HG03457 (cell line): ENCODE measurements around the gene TEX29.
A peak's percentile ranks its signal among the peaks of the same experiment; 100 is the strongest.

ENCODE experiments used
- ATAC-seq: cut with Tn5 transposase; IDR thresholded peaks from one replicate; pipeline ENCODE4 v1.9.1; 2021; ENCODE audit warnings: moderate number of reproducible peaks; ENCODE audit not compliant: unreplicated experiment

Gene TEX29

DNA sequence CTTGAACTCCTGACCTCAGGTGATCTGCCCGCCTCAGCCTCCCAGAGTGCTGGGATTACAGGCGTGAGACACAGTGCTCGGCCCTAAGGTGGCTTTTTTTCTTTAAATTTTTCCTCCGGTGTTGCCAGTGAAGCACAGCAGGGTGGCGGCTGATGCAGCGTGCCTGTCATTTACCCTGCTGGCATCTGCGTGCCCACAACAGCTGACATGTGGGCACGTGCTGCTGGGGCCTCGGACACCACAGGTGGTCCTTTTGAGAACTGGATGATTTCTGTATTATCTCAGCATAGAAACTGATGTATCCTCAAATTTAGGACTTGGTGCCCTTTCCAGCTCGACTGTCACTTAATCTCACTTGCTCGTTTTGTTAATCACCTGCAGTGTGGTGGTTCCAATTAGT lies 31.2 kb upstream of the TEX29 start:
- no peak for ATAC-seq

DNA sequence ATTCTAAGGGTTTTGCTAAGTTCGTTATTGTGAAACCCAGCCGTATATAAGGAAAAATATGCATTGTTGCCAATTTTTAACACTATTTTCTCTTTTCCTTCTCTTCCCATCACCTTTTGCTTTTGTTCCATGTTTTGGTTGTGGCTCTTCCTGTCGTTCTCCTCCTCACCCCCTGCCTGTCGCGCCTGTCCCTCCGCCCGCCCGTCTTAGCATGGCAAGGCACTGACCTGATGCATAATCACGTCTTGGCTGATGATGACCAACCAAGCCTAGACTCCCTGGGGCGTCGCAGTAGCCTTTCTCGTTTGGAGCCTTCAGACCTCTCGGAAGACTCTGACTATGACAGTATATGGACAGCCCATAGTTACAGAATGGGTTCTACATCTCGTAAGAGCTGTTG lies 28.5 kb upstream of the TEX29 start:
- ATAC-seq: no peak

DNA sequence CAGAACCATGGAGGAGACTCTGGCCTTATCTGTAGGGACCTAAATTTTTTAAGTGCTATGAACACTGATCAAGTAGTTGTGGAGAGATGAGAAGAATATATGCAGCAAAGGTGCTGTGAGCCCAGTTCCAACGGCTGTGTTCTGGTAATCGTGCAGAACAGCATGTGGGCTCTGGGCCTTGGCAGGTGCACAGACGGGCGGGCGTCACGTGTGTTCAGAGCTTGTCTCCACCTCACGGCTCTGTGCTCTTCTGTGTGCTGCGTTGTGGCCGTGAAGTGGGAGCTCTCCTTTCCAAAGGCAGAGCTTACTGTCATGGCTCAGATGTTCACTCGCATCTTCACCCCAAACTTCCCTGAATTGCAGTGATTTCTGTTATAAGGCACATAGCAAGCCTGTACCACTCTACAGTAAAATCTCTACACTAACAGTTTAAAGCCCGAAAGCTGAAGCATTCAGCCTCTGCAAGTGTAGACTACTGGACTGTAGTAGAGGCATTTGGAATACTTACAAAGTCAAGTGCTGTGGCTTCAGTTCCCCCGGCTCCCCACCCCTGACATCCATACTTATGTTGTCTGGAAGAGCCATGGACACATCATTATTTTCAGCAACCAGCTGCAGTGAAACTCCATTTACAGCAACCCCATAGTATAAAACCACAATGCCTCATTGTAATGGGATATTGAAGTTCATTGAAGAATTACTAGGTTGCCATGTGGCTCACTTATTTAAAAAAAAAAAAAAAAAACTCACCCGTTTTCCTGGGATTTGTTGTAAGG lies 27.5 kb upstream of the TEX29 start:
- ATAC-seq: no peak

DNA sequence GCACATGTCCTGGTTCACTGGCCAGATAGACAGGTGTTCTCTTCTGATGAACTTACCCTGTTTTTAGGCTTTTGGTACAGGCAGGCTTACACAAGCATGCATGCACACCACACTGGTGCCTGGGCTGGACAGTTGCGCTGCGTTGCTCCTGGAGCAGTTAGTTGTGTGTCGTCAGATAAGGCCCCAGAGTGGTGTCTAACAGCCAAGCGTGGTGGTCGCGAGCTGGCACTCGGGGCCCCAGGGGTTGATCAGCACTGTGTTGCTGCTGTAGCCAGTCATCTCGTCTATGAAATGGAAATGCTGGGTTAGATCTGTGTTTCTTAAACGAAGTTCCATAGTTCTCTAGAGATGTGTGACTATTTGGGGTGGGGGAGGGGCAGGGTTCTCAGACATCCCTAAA lies 24.6 kb upstream of the TEX29 start:
- ATAC-seq: no peak

DNA sequence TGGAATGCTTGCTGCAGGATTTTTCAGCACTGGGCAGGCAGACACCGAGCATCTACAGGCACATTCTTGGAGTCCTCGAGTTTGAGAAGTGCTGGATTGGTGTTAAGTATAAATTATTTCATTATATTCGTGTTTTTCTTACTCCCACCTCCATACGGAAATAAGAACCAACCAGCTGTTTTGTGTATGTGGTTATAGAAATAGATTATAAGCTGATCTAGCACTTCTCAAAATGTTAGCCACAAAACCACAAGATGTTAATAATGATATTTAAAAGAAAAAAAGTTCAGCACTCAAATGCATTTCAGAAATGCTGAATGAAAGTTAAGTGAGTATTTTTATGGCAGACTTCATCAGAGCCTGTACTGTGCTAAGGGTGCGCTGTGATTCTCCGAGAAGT lies 24.0 kb upstream of the TEX29 start:
- ATAC-seq: no peak

DNA sequence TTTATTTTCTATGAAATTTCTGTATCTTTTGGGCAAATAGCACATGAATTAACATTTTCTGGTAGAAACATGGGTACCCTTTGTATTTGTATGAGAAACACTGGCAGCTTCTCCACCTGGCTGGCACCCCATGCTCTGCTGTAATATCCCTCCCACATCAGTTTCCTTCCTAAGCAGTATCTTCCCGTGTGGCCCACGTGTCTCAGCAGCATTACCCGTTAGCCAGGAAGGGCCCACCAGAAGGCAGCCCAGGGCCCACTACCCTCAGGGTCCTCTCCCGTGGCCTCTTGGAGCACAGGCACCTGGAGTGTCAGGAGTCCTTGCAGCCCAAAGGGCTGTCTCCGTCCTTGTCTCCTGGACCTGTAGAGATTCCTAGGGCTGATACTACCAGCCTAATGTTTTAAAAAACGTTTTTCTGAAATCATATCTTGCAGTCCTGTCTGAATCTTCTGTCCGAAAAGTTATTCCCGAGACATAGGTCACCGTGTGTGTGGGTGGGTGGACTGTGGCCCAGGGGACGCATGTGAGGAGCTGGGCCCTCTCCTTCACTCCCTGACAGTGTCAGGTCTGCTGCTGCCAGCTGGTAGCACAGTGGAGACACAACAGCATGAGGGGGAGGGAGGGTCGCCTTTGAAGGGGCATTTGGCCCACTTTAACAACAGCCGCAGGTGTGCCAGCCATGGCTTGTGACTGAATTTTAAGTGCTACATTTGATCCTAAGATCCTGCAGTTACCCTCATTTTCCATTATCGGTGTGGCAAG lies 22.0 kb upstream of the TEX29 start:
- no peak for ATAC-seq

DNA sequence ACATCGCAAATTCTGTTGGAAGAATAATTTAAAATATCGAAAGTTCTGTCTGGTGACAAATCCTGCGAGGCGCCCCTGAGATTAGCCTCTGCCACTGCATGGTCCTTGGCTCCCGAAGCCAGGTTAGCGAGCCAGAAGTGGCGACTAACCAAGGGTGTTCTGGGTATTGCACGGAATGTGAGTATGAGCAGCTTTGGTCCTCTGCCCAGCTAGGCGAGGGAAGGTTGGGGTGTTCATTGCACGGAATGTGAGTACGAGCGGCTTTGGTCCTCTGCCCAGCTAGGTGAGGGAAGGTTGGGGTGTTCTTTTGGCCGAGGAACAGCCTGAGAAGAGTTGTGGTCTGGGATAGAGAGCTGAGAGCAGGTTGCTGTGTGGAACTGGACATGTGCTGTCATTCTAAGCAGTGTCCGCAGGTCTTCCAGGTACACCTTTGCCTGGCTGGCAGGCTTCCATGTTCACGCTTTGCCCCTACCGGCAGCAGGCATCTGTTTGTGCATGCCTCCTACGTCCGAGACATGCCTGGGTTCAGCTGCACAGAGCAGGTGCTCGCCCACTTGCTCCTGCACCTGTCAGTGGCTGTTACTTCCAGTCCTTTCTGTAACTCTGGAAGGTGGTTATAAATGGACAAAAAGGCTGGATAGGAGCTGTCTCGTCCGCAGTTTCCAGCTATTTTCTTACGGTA lies 18.3 kb upstream of the TEX29 start:
- no peak for ATAC-seq

DNA sequence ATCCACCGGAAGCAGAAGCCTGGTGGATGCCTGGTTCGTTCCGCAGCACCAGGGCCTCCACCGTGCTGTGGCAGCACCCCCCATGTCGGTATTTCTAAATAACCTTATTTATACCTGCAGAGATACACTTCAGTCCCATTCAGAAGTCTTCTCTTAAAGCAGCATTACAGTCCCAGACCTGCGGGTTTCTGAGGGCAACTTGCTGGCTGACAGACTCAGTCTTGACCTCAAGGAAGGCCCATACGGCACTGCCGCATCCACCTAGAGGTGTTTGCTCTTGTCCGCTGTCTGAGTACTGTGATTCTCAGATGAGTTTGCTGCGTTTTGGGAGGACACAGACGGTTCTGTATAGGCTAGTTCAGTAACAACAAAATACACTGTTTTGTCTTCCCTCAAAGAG lies 16.9 kb upstream of the TEX29 start:
- ATAC-seq: peak; percentile 3

DNA sequence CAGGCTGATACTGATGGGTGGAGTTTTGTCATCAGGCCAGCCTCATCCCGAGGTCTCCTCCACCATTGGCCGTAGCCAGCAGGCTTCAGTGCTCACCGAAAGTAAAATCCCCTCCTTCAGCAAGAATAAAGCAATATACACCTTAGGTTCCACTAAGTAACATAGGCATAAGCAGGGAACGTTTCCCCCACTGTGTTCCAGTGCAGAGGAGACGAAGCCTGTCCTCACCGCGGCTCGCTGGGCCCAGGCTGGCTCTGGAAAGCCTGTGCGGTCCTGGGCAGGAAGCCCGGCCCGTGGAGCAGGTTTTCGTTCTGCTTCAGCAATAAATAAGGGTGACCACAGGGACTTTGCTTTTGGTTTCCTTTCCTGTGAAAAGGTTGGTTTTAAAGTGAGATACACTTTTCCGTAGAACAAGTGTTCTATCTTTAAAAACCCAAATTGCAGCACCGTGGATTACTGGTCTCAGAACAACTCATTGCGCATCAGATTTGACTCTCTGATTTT lies 16.3 kb upstream of the TEX29 start:
- ATAC-seq: peak; percentile 95

DNA sequence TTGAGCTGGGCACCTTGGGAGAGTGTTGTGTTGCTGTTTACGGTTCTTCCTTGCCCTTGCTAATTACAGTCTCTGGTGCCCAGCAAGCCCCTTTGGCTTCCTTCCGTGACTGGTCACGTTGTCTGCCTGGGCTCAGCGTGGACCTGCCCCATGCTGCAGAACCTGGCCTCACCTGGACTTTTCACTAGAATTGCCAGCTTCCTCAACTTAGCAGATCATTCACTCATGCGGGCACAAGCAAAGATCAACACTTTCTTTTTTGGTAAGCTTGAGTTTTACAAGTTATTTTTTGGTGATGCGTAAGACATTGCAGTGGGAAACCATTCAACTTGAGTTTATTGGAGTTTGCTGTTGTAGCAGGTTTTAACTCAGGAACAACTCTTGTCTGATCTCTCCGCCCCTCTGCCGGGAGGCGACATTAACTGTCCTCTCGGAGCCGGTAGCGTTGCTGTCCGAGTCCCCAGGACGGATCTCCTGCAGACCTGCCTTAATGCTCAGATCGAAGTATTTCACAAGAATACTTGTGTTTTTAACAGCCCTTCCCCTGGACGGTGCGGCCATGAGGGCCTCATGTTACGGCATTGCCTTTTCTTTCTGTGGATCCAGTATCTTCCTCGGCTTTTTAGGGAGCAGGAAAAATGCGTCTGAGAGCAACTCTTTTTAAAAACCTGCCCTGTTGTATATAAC lies 15.7 kb upstream of the TEX29 start:
- peak; percentile 28 for ATAC-seq

DNA sequence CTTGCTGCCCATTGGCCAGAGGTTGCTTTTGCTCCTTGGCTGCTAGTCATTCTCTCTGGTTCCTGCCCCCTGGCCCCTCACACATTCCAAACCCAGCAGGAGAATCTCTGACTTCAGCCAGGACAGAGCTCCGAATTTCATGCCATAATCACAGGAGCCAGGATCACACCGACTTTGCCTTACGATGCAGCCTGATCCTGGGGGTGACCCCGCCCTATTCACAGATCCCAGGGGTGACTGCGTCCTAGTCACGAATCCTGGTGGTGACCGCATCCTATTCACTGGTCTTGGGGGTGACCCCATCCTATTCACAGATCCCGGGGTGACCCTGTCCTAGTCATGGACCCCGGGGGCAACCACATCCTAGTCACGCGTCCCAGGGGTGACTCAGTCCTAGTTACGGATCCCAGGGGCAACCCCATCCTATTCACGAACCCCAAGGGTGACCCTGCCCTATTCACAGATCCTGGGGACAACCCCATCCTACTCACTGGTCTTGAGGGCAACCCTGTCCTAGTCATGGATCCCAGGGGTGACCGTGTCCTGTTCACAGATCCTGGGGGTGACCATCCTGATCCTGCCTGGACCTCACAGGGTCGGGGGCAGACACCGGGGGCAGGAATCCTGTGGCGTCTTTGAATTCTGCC lies 7.4 kb upstream of the TEX29 start:
- no peak for ATAC-seq

DNA sequence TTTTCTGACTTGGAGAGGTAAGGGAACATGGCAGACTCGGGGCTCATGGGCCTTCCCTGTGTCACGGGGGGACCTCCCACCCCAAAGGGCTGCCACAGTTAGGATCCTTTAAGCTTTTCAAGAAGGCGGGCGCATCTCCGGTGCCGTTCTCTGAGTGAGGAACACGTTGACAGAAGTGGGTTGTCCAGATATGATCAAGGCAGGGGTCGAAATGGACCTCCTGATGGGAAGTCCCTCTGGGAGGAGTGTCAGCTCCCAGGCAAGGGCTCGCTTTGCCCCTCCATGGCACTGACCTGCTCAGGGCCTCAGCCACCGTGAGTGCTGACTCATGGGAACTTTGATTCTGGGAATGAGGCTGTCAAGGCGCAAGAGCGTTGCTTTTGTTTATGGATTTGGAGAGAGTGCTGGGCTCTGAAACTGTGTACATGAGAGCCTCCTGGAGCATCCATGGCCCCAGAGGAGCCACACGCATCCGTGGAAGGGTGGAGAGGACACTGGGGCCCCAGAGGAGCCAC lies 6.5 kb upstream of the TEX29 start:
- ATAC-seq: no peak

DNA sequence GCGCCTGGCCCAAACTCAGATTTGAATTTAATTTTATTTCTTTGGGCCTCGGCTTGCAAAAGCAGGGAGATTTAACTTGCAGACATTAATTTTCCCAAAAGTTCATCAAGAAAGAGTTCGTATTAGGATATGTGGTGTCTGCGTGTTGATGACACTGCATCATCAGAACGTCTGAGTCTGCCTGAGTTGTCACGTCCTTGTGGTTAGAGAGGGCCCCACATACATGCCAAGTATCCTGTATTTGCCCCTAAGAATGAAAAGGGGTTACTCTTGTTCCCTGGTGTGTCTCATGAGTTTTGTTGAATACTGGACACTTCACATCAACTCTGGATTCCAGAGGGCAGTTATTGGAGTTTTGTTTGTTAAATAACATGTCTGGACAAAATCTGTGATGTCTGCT lies 5.6 kb upstream of the TEX29 start:
- no peak for ATAC-seq

DNA sequence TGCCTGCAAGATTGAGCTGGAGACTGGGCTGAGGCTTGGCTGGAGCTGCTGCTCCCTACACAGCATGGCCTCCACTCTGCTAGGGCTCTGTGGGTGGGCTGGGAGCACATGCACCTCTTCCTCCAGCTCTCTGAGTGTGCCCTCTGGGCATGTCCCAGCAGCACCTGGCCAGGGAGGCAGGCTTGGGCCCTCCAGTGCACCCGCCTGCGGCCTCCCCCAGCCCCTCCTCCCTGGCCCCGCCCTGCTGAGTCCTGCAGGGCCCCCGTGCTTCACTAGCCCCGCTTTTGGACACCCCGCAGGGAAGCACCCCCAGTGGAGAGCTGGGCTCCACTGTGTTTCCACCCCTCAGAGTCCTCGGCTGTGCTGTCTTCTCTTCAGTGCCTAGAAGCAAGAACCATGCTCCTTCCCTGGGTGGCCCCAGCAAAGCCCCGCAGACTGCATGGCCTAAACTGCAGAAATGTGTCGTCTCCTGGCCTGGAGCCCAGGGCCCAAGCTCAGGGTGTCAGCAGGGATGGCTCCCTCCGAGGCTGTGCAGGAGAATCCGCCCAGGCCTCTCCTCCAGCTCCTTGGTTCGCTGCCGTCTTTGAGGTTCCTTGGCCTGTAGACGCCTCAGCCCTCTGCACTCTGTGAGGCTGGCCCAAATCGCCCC lies 5.0 kb upstream of the TEX29 start:
- ATAC-seq: no peak

DNA sequence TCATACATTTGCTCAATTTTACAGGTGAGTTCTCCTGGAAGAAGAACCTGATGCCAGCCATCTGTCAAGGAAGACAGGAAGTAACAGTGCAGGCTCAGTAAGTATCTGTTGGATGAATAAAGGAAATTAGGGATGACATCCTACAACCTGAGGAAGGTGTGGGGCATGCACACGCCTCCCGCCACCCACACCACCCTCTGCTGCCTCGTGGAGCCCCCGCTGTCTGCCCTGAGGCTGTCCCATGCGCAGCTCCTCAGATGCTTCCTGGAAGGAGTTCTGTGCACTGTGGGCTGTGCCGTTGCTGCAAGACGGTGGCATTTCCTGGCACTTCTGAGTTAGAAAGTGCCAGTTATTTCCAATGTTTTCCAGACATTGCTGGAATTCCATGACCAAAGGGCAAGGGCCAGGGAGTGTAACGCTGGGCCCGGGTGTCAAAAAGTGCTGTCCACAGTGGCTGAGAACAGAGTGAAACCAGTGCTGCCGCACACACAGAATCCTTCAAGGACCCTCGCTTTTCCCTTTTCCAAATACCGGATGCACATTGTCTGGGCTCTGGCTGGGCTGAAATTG lies 4.2 kb upstream of the TEX29 start:
- no peak for ATAC-seq

DNA sequence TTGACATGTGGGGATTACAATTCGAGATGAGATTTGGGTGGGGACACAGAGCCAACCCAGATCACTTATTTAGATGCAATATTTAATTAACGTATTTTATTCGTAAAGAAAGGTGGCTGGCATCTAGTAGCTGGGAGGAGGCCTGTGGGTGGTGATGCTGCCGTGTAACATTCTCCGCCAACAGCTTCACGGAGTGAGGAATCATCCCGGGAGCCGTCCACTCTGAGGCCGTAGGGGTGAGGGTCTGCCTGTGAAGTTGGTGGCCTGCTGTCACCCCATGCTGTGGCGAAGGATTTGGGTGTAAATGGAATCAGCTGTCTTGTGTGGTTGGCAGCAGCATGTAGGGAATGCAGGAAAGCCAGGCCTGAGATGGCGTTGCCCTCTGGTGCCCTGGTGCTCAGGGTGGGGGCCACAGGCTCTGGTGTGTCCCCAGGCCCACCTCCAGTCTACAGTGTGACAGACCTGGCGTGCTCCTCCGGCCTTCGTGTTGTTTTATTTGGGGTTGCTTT lies 3.3 kb upstream of the TEX29 start:
- ATAC-seq: no peak

DNA sequence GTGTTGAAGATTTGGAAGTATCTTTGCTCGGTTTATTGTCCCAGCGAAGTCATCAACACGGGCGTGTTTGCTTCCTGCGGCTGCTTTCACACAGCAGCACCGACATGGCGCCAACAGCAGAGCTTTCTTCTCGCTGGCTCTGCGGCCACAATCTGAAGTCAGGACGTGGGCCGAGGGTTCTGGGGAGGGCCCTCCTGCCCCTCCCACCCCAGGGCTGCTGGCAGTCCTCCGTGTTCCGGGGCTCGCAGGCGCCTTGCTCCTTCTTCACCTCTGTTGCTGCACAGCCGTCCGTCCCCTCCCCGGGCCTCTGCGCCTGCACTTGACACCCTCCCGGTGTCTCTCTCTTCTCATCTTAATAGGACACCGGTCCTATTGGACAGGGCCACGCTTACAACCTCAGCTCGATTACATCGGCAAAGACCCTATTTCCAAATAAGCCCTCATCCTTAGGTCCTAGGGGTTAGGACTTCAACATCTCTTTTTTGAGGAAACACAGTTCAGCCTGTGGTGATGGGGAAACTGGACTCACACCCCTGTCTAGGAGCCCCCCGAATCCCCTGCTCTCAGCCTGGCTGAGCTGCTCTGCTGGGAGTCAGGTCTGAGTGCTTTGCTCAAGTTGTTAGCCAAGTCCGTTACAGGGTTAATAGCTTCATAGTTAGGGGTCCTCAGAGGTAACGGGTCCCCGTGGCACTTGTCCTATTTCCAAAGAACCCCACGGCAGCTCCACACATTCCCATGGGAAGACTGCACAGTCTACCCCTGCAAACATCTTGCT lies 2.7 kb upstream of the TEX29 start:
- ATAC-seq: no peak

DNA sequence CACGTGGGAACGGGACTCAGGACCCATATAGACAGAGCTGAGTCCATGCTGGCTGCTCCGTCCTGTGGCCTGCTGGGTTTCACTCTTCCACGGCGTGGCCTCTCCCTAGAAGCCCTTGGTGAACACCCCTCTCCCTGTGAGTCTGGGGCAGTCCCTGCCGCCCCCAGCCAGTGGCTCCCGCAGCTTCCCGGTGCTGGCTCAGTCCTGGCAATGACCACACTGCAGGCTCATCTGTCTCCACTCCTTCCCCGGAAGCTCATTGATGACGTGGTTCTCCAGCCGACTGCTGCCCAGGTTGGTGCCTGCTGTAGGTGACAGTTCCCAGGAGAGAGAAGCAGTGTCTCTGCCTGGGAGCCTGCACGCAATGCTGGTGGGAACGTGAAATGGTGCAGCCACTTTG lies 2.1 kb upstream of the TEX29 start:
- ATAC-seq: no peak

DNA sequence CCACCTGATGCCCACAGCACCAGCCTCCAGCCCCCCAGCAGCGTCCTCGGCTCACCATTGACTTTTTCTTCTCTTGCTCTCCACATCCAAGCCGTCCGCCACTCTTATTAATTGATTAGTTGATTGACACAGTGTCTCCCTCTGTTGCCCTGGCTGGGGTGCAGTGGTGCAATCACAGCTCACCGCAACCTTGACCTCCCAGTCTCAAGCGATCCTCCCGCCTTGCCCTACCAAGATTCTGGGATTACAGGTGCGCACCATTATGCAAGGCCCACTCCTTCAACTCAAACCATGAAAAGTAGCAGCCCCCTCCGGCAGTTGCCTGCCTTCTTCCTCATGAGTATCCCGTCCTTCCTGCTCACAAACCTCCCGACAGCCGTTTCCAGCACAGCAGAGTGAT lies 921 bp upstream of the TEX29 start:
- no peak for ATAC-seq
